Mucosa of rectum (tissue), 2 donors: ENCODE measurements around the gene HTT.

Source experiments
- H3K27ac ChIP-seq, 2 donors: one replicate each; pipeline ENCODE4 v1.7.0; 2013; ENCODE audit warnings: inconsistent platforms in 2 of 2, low read depth in 2 of 2, low read length in 2 of 2
- H3K27me3 ChIP-seq, 2 donors: one replicate each; pipeline ENCODE4 v1.7.0; 2013; ENCODE audit warnings: low read length in 2 of 2; ENCODE audit not compliant: control insufficient read depth in 2 of 2, insufficient read depth in 2 of 2
- H3K36me3 ChIP-seq, 2 donors: one replicate each; pipeline ENCODE4 v1.7.0; 2013; ENCODE audit warnings: low read length in 2 of 2; ENCODE audit not compliant: control insufficient read depth in 2 of 2, insufficient read depth in 2 of 2
- H3K4me1 ChIP-seq, 2 donors: one replicate each; pipeline ENCODE4 v1.7.0; 2013; ENCODE audit warnings: low read length in 2 of 2, mild to moderate bottlenecking in 1 of 2; ENCODE audit not compliant: control insufficient read depth in 2 of 2, insufficient read depth in 2 of 2
- H3K4me3 ChIP-seq, 2 donors: one replicate each; pipeline ENCODE4 v1.7.0; 2013; ENCODE audit warnings: low read length in 2 of 2
- H3K9ac ChIP-seq, 2 donors: one replicate each; pipeline ENCODE4 v1.7.0; 2013; ENCODE audit warnings: low read length in 2 of 2, low read depth in 1 of 2, mild to moderate bottlenecking in 1 of 2
- H3K9me3 ChIP-seq, 2 donors: one replicate each; pipeline ENCODE4 v1.7.0; 2013; ENCODE audit warnings: low read length in 2 of 2; ENCODE audit not compliant: control insufficient read depth in 2 of 2
- donor health status: healthy.
- donor health status: Normal muscosa, but diverticular disease.

Gene HTT

DNA sequence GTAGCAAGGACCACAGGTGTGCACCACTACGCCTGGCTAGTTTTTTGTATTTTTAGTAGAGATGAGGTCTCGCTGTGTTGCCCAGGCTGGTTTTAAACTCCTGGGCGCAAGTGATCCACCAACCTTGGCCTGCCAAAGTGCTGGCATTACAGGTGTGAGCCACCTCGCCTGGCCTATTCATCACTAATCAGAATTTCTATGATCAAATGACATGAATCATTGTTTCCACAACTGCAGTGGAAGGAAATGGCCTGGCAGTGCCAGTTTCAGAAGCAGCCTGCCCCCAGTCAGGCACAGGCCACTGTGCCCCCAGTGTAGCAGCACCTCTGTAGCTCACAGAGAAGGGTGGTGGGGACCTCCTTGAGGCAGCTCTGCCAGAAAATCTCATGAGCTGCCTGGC, 108.5 kb downstream of the HTT start:
- Histone ChIP-seq H3K4me1 (no peaks in the 10 kb centered on the region), H3K27ac (no peak overlapping the region), H3K36me3 (peaks cover 53 to 77% of the 10 kb centered on the region in 2 donors), H3K4me3 (no peak overlapping the region), H3K9ac (no peak overlapping the region), H3K9me3 (no peaks in the 10 kb centered on the region), H3K27me3 (no peaks in the 10 kb centered on the region)

DNA sequence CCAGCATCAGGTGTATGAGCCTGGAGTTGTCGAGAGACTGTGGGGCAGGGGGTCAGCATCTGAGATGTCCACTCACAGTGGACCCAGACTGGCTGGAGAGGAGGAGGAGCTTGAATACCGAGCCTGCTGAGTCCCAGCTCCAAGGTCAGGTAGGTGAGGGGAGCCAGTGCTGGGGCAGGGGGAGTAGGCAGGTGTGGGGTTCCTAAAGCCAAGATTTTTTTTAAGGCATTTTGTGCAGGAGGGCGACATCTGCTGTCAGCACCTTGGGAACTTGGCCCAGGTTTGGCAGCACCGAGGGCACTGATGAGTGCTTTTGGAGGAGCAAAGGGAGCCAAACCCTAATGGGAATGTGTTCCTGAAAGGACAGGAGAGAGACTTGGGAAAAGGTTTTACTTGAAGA, 110.2 kb downstream of the HTT start:
- H3K9me3 ChIP-seq = no peaks in the 10 kb centered on the region
- peaks cover 54 to 78% of the 10 kb centered on the region in 2 donors for H3K36me3 ChIP-seq

DNA sequence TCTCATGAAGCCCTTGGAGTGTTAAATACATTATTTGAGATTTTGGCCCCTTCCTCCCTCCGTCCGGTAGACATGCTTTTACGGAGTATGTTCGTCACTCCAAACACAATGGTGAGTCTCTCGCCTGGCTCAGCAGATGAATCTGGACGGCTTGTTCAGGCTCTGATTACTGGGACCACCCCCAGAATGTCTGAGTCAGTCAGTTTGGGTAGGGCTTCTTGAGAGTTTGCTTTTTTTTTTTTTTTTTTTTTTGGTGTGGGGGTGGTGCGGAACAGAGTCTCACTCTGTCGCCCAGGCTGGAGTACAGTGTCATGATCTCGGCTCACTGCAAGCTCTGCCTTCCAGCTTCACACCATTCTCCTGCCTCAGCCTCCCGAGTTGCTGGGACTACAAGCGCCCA, 112.1 kb downstream of the HTT start:
- H3K4me3 ChIP-seq = no peak overlapping the region
- no peaks in the 10 kb centered on the region for H3K4me1 ChIP-seq
- no peak overlapping the region for H3K9ac ChIP-seq
- H3K27ac ChIP-seq = no peak overlapping the region
- H3K27me3 ChIP-seq = no peaks in the 10 kb centered on the region
- H3K9me3 ChIP-seq = no peaks in the 10 kb centered on the region
- H3K36me3 ChIP-seq = peaks cover 50 to 72% of the 10 kb centered on the region in 2 donors

More for the DNA sequence above, 110.2 kb downstream of the HTT start:
- Histone ChIP-seq H3K4me3 (no peak overlapping the region), H3K27me3 (no peaks in the 10 kb centered on the region), H3K27ac (no peak overlapping the region), H3K4me1 (no peaks in the 10 kb centered on the region), H3K9ac (no peak overlapping the region)

DNA sequence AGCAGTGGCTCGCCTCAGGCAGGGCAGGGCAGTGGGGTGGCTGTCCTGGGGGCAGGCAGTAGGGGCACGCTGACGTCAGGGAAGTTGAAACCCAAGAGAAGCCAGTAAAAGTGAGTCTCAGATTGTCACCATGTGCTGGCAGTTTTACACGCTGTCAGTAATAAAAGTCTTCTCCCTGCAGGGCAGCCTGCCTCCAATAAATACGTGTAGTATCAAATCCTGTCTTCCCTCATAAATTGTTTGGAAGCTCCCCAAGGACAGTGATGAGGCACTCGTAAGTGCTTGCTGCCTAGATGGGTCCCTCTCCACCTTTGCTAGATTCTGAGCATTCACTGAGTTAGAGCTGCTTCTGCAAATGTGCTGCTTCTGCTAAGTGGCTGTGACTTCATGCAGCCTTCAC, 113.6 kb downstream of the HTT start:
- Histone ChIP-seq H3K9ac (no peak overlapping the region), H3K27ac (no peak overlapping the region), H3K27me3 (no peaks in the 10 kb centered on the region), H3K4me3 (no peak overlapping the region), H3K9me3 (no peaks in the 10 kb centered on the region), H3K36me3 (peaks cover 38 to 64% of the 10 kb centered on the region in 2 donors), H3K4me1 (no peaks in the 10 kb centered on the region)

DNA sequence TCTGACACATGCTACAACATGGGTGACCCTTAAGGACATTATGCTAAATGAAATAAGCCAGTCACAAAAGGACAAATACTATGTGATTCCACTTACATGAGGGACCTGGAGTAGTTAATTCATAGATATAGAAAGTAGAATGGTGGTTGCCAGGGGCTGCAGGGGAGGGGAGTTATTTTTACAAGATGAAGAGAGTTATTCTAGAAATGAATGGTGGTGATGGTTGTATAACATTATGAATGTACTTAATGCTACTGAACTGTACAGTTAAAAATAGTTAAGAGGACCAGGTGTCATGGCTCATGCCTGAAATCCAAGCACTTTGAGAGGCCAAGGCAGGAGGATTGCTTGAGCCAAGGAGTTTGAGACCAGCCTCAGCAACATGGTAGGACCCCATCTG, 115.0 kb downstream of the HTT start:
- H3K4me1 ChIP-seq = no peaks in the 10 kb centered on the region
- H3K4me3 ChIP-seq = no peak overlapping the region
- H3K36me3 ChIP-seq = peaks cover 29 to 50% of the 10 kb centered on the region in 2 donors
- no peak overlapping the region for H3K27ac ChIP-seq
- H3K9me3 ChIP-seq = no peaks in the 10 kb centered on the region
- H3K27me3 ChIP-seq = no peaks in the 10 kb centered on the region
- no peak overlapping the region for H3K9ac ChIP-seq

DNA sequence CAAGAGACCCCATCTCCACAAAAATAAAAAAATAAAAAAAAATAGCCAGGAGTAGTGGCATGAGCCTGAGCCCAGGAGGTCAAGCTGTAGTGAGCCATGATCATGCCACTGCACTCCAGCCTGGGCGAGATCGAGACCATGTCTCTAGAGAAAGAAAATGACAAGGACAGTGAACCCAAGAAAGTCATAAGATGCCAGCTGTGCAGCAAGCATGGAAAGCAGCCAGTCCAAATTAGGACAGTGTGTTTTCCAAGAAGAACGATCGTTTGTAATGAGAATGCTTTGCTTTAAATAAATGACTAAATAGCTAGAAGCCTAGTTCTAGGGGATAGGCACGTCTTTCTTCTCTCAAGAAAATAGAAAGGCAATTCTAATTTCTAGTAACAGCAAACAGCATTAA, 116.1 kb downstream of the HTT start:
- Histone ChIP-seq H3K4me1 (no peaks in the 10 kb centered on the region), H3K27me3 (no peaks in the 10 kb centered on the region), H3K4me3 (no peak overlapping the region), H3K36me3 (peaks cover 35 to 46% of the 10 kb centered on the region in 2 donors), H3K9ac (no peak overlapping the region), H3K27ac (no peak overlapping the region), H3K9me3 (no peaks in the 10 kb centered on the region)

DNA sequence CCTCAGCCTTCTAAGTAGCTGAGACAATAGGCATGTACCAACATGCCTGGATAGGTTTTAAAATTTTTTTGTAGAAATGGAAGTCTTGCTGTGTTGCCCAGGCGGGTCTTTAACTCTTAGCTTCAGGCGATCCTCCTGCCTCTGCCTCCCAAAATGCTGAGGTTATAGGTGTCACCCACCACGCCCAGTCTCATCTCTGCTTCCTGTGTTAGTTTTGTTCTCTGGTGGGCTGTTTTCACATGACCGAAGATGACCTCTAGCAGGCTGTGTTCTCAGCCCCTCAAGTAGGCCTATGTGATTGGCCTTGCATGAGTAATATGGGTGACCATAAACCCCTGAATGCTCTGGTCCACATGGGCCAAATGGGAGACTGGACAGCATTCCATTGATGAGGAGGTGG, 117.7 kb downstream of the HTT start:
- Histone ChIP-seq H3K36me3 (peaks cover 45 to 57% of the 10 kb centered on the region in 2 donors), H3K9me3 (no peaks in the 10 kb centered on the region), H3K27me3 (no peaks in the 10 kb centered on the region), H3K4me3 (no peak overlapping the region), H3K4me1 (no peaks in the 10 kb centered on the region), H3K9ac (no peak overlapping the region), H3K27ac (no peak overlapping the region)

DNA sequence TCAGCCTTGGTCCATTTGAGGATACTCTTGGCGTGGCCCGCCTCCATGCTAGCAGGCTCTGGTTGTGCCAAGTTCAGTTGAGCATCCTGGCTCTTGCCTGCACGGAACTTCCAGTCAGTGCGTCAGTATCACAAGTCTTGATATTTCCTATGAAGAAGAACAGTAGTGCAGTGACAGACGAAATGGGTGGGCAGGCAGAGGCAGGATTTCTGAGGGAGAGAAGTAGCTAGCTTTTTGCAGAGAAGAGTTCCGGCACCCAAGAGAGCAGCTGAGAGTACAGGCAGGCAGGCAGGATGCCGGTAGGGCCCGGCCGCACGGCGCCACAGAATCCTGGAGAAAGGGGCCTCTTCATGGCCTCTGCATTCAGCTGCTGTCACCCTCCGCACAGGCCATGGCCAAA, 118.3 kb downstream of the HTT start:
- peaks cover 45 to 59% of the 10 kb centered on the region in 2 donors for H3K36me3 ChIP-seq
- H3K4me3 ChIP-seq = no peak overlapping the region
- no peak overlapping the region for H3K9ac ChIP-seq
- H3K9me3 ChIP-seq = no peaks in the 10 kb centered on the region
- H3K4me1 ChIP-seq = no peaks in the 10 kb centered on the region
- no peaks in the 10 kb centered on the region for H3K27me3 ChIP-seq
- H3K27ac ChIP-seq = no peak overlapping the region

DNA sequence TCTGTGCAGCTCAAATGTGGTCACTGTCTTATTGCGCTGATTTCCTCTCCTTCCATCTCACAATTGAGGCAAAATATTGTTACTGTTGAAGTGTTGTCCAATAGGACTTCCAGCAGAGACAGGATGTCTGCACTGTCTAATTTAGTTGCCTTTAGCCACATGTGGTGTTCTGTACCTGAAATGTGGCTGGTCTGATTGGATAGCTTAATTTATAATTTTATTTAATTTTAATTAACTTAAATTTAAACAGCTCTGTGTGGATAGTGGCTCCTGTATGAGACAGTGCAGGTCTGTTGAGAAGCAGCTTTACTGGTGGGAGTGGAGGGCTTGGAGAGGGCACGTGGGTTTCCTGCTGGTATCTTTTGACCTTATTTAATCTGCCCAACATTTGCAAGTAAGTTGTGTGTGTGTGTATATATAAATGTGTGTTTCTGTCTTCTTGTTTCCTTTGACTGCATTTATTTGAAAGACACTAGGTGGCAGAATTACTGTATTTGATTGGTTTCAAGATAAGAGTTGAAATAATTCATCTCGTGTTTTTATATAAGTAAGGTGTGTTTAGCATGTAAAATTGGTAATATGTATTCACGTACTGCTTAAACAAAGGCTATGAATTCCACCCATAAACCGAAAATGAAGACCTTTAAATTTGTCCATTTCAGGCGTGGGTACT, 119.2 kb downstream of the HTT start:
- Histone ChIP-seq H3K36me3 (peaks cover 38 to 52% of the 10 kb centered on the region in 2 donors), H3K9ac (no peak overlapping the region)

DNA sequence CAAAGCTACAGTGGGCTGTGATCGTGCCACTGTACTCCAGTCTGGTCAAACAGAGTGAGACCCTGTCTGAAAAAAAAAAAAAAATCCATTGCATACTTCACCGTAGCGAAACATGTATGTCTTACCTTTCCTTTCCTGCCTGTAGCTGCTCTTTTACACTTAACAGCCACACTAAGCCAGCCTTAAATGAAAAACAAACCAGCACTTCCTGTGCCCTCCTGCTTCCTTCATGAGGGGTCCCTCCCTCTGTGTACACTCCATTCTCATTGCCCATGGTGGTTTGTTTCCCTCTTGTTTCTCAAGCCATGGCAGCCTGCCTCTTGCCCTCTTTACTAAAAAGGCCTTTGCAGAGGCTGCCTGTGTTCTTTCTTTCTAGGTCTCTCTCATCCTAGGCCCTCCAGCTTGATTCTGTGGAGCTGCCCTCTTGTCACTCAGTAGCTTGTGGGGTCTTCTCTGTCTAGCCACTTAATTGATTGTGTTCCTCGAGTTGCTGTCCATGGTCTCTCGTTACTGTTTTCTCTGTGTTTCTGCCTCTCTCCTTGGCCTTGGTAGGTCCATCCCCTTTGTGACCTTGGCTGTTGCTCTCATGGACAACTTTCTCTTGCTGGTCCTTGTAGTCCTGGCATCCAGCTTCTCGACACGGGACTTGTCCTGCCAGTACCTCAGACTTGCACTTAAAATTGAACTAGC, 122.3 kb downstream of the HTT start:
- Histone ChIP-seq H3K4me1 (no peaks in the 10 kb centered on the region), H3K9ac (no peak overlapping the region), H3K27ac (no peak overlapping the region), H3K4me3 (no peak overlapping the region), H3K9me3 (no peaks in the 10 kb centered on the region), H3K27me3 (no peaks in the 10 kb centered on the region), H3K36me3 (peaks cover 30 to 49% of the 10 kb centered on the region in 2 donors)

More for the DNA sequence above, 119.2 kb downstream of the HTT start:
- Histone ChIP-seq H3K4me3 (no peak overlapping the region), H3K4me1 (no peaks in the 10 kb centered on the region), H3K27me3 (no peaks in the 10 kb centered on the region), H3K27ac (no peak overlapping the region), H3K9me3 (no peaks in the 10 kb centered on the region)
